ENCODE results near the gene TMEM116.
"Not testable (repeated sequence)": the region's sequence is repeated elsewhere in the genome, so short reads cannot be mapped to it uniquely, and the experiment has no call there.

The TMEM116 gene

GRCh38 chr12:111953455-111953854, 59.5 kb downstream of the TMEM116 start:
- TF ChIP-seq SPI1 (IDR thresholded peaks at IDR 0.05; ENCODE audit: low read depth, low read length) (no peak), POU2F2 (IDR thresholded peaks at IDR 0.05; ENCODE audit: low read depth, low read length) (no peak)
- no peak for FAIRE-seq
- no peak for DNase-seq (ENCODE audit: insufficient read length, low spot score)

GRCh38 chr12:111952084-111952787, 60.7 kb downstream of the TMEM116 start:
- FAIRE-seq; DNase-seq (ENCODE audit: insufficient read length, low spot score): not testable (repeated sequence)

GRCh38 chr12:111950961-111951676, 61.8 kb downstream of the TMEM116 start:
- FAIRE-seq; DNase-seq (ENCODE audit: insufficient read length, low spot score): not testable (repeated sequence)

GRCh38 chr12:111943929-111944328, 69.0 kb downstream of the TMEM116 start:
- DNase-seq (ENCODE audit: insufficient read length, low spot score) (no peak), FAIRE-seq (no peak)
- TF ChIP-seq TAF1 (IDR thresholded peaks at IDR 0.05; ENCODE audit: low read depth, low read length) (no peak), SPI1 (IDR thresholded peaks at IDR 0.05; ENCODE audit: low read depth, low read length) (no peak), POLR2AphosphoS5 (IDR thresholded peaks at IDR 0.05; ENCODE audit: low read depth, low read length) (no peak), POU2F2 (IDR thresholded peaks at IDR 0.05; ENCODE audit: low read depth, low read length) (no peak), POLR2A (IDR thresholded peaks at IDR 0.05; ENCODE audit: low read depth, low read length) (no peak), PAX5 (IDR thresholded peaks at IDR 0.05; ENCODE audit: insufficient read depth, low read length, severe bottlenecking) (no peak)

- FAIRE-seq (peak; percentile 16), DNase-seq (ENCODE audit: insufficient read length, low spot score) (no peak)
- TF ChIP-seq POLR2A (IDR thresholded peaks at IDR 0.05; ENCODE audit: low read depth, low read length) (no peak), POLR2AphosphoS5 (IDR thresholded peaks at IDR 0.05; ENCODE audit: low read depth, low read length) (no peak), PAX5 (IDR thresholded peaks at IDR 0.05; ENCODE audit: insufficient read depth, low read length, severe bottlenecking) (no peak)
Observed at GRCh38 chr12:111942557-111942956, 70.4 kb downstream of the TMEM116 start.

GRCh38 chr12:111937429-111937828, 75.5 kb downstream of the TMEM116 start:
- TF ChIP-seq SPI1 (IDR thresholded peaks at IDR 0.05; ENCODE audit: low read depth, low read length) (no peak), TAF1 (IDR thresholded peaks at IDR 0.05; ENCODE audit: low read depth, low read length) (no peak), POU2F2 (IDR thresholded peaks at IDR 0.05; ENCODE audit: low read depth, low read length) (no peak), POLR2A (IDR thresholded peaks at IDR 0.05; ENCODE audit: low read depth, low read length) (no peak), PAX5 (IDR thresholded peaks at IDR 0.05; ENCODE audit: insufficient read depth, low read length, severe bottlenecking) (no peak), POLR2AphosphoS5 (IDR thresholded peaks at IDR 0.05; ENCODE audit: low read depth, low read length) (no peak)
- FAIRE-seq (no peak), DNase-seq (ENCODE audit: insufficient read length, low spot score) (no peak)

- no peak for TF ChIP-seq TAF1 (IDR thresholded peaks at IDR 0.05; ENCODE audit: low read depth, low read length)
- FAIRE-seq = no peak
Observed at GRCh38 chr12:111936869-111937268, 76.1 kb downstream of the TMEM116 start.

GRCh38 chr12:111932241-111932640, 80.7 kb downstream of the TMEM116 start:
- FAIRE-seq (no peak), DNase-seq (ENCODE audit: insufficient read length, low spot score) (no peak)
- TF ChIP-seq TAF1 (IDR thresholded peaks at IDR 0.05; ENCODE audit: low read depth, low read length) (no peak), PAX5 (IDR thresholded peaks at IDR 0.05; ENCODE audit: insufficient read depth, low read length, severe bottlenecking) (no peak), POLR2A (IDR thresholded peaks at IDR 0.05; ENCODE audit: low read depth, low read length) (no peak), SPI1 (IDR thresholded peaks at IDR 0.05; ENCODE audit: low read depth, low read length) (no peak), POLR2AphosphoS5 (IDR thresholded peaks at IDR 0.05; ENCODE audit: low read depth, low read length) (no peak), POU2F2 (IDR thresholded peaks at IDR 0.05; ENCODE audit: low read depth, low read length) (no peak)

More at GRCh38 chr12:111936869-111937268, 76.1 kb downstream of the TMEM116 start:
- DNase-seq (ENCODE audit: insufficient read length, low spot score) = no peak

- DNase-seq (ENCODE audit: insufficient read length, low spot score) (no peak), FAIRE-seq (peak; percentile 58)
- no peak for TF ChIP-seq PAX5 (IDR thresholded peaks at IDR 0.05; ENCODE audit: insufficient read depth, low read length, severe bottlenecking)
- TF ChIP-seq POU2F2 (IDR thresholded peaks at IDR 0.05; ENCODE audit: low read depth, low read length) = no peak
- TF ChIP-seq POLR2A (IDR thresholded peaks at IDR 0.05; ENCODE audit: low read depth, low read length) = no peak
- TF ChIP-seq SPI1 (IDR thresholded peaks at IDR 0.05; ENCODE audit: low read depth, low read length) = no peak
- no peak for TF ChIP-seq POLR2AphosphoS5 (IDR thresholded peaks at IDR 0.05; ENCODE audit: low read depth, low read length)
- no peak for TF ChIP-seq TAF1 (IDR thresholded peaks at IDR 0.05; ENCODE audit: low read depth, low read length)
Observed at GRCh38 chr12:111927346-111927745, 85.6 kb downstream of the TMEM116 start.

- FAIRE-seq (no peak), DNase-seq (ENCODE audit: insufficient read length, low spot score) (no peak)
- TF ChIP-seq POLR2AphosphoS5 (IDR thresholded peaks at IDR 0.05; ENCODE audit: low read depth, low read length) (no peak), TAF1 (IDR thresholded peaks at IDR 0.05; ENCODE audit: low read depth, low read length) (no peak), POU2F2 (IDR thresholded peaks at IDR 0.05; ENCODE audit: low read depth, low read length) (no peak), PAX5 (IDR thresholded peaks at IDR 0.05; ENCODE audit: insufficient read depth, low read length, severe bottlenecking) (no peak), SPI1 (IDR thresholded peaks at IDR 0.05; ENCODE audit: low read depth, low read length) (no peak), POLR2A (IDR thresholded peaks at IDR 0.05; ENCODE audit: low read depth, low read length) (no peak)
Observed at GRCh38 chr12:111926631-111927030, 86.3 kb downstream of the TMEM116 start.

- no peak for TF ChIP-seq PAX5 (IDR thresholded peaks at IDR 0.05; ENCODE audit: insufficient read depth, low read length, severe bottlenecking)
- no peak for TF ChIP-seq POLR2A (IDR thresholded peaks at IDR 0.05; ENCODE audit: low read depth, low read length)
- TF ChIP-seq SPI1 (IDR thresholded peaks at IDR 0.05; ENCODE audit: low read depth, low read length) = no peak
- TF ChIP-seq POLR2AphosphoS5 (IDR thresholded peaks at IDR 0.05; ENCODE audit: low read depth, low read length) = no peak
- TF ChIP-seq POU2F2 (IDR thresholded peaks at IDR 0.05; ENCODE audit: low read depth, low read length) = no peak
- TF ChIP-seq TAF1 (IDR thresholded peaks at IDR 0.05; ENCODE audit: low read depth, low read length) = no peak
- DNase-seq (ENCODE audit: insufficient read length, low spot score) = no peak
- no peak for FAIRE-seq
Observed at GRCh38 chr12:111925171-111925570, 87.8 kb downstream of the TMEM116 start.
